T-helper 9 cell (primary cell): ENCODE data around the gene MRPL20.
A peak's percentile ranks its signal among the peaks of the same experiment; 100 is the strongest.
"Not testable (repeated sequence)": the region's sequence is repeated elsewhere in the genome, so short reads cannot be mapped to it uniquely, and the experiment has no call there.

Source experiments
- DNase-seq: peaks from one replicate; pipeline ENCODE4 v3.0.0-alpha.2; 2020

MRPL20 gene

GRCh38 chr1:1403653-1404052, 3.4 kb downstream of the MRPL20 start:
- DNase-seq: no peak

DNA sequence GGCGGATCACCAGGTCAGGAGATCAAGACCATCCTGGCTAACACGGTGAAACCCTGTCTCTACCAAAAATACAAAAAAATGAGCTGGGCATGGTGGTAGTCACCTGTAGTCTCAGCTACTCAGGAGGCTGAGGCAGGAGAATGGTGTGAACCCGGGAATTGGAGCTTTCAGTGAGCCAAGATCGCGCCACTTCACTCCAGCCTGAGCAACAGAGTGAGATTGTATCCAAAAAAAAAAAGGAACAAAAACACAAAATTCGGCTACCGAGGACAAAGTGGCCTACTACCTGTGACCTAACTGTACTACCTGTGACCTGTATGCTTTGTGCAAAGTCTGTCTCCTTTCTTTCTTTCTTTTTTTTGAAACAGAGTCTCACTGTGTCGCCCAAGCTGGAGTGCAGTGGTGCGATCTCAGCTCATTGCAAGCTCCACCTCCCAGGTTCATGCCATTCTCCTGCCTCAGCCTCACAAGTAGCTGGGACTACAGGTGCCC, 4.1 kb downstream of the MRPL20 start:
- DNase-seq: not testable (repeated sequence)

DNA sequence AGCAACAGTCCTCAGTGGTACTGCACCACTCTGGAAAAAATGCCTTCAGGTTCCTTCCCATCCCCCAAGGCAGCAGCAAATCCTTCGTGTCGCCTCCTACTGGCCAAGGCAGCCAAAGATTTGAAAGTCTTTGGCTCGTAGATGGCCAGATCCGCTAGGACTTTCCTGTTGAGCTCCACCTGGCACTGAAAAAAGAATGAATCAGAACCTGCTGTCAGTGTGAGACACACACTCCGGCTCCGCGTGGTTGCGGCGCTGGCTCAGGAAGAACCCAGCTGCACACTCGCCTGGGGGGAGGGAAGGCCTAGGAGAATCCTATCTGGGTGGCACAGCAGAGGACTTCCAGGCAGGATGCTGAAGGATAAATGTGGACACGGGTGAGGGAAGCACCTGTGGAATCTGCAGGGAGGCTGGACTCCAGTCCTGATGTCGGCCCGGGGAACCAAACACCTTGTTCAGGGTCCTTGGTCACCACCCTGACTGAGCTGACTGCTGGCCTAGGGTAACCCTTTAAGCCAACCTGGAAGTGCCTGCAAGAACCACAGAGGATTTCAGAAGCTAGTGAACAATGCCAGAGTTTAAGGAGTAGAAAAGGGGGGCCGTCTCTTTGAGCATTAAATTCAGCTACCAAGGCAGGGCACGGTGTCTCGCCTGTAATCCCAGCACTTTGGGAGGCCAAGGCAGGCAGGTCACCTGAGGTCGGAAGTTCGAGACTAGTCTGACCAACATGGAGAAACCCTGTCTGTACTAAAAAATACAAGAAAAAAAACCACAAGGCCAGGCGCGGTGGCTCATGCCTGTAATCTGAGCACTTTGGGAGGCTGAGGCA, 4.8 kb downstream of the MRPL20 start:
- no peak for DNase-seq

DNA sequence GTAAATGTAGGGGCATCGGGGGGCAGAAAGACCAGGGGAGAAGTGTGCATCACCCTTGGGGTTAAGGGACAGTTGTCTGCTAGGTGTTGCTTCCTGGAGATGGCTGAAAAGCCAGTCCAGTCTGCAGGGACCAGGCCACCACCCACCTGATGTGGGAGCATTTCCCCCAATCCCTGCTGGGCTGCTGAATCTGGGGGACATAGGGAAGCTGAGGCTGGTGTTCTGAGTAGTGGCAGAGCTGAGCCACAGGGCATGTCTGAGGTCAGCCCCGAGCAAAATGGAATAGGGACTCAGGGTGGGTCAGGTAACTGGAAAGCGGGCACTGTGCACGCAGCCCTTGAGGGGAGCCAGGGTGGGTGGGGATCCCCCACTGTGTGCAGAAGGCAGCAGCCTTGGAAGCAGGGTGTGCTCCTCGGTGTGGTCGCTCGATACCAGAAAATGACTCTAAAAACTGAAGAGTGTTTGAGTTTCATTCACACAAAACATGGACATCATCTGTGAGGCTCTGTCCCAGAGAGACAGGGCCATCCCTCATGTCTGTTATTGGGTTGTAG, 5.6 kb downstream of the MRPL20 start:
- no peak for DNase-seq

GRCh38 chr1:1400576-1401456, 6.3 kb downstream of the MRPL20 start:
- no peak for DNase-seq

DNA sequence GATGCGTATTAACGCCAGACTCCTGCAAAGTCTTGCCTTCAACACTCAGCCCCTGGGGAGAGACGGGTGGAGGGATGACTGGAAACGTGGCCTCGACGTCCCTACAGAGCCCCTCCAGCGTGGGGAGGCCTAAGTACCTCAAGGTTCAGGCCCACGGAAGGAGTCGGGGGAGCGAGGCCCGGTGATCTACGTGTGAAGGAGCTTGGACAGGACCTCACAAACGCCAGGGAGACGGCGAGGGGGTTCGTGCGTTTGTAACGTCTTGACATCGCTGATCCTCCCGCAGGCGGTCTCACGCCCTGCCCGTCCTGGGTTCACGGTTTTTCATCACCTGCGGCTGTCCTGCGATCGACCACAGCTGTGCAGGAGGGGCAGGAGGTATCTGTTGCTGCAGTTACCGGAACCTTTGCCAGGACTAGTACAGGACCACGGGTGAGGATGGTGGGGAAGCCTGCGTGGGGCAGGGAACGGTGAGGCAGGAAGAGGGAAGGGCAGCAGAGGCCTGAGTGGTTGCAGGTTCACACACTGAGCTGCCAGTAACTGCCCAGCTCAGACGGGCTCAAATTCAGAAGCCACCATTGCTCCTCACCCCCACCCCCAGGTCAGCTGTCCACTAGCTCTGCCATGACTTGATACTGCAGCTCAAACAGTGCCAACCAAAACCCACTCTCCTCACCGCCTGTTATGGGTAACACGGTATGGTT, 7.1 kb downstream of the MRPL20 start:
- no peak for DNase-seq

DNA sequence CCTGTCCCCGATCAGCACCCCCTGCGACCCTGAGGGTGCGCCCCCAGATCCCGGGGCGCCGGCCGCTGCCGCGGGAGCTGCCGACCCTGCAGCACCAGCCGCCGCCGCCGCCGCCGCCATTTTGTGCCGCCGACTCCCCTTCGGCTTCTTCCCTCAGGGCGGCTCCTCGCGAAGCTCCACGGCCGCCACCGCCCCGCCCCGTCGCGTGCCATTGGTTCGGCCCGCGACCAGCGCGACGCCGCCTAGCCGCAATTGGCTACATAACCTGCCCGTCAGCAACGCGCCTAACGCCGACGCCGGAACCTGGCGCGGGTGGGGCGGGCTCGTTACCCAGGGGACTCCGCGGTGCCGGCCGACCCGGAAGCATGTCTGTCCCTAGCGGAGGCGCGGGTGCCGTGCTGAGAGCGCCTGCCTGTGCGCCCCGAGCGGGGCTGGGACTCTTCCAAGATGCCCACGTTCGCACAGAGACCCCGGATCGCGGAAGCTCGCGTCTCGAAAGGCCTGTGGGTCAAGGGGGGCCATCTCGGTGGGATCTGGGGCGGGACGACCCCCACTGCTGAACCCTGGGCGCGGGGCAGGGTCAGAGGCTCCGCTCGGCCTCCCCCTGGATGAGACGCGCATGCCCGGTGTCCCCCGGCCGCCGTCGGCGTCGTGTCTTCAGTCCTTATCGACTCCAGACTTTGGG, 7.8 kb downstream of the MRPL20 start, which contains the start of gene CCNL2:
CCNL2 (minus strand) TSS at position 149 of the 685 bp plus-strand sequence; CDS start at position 120, 29 bp downstream.
- peak; percentile 99 for DNase-seq

- DNase-seq: no peak
Observed at GRCh38 chr1:1398677-1399186, 8.4 kb downstream of the MRPL20 start.

GRCh38 chr1:1397839-1398523, 9.1 kb downstream of the MRPL20 start:
- no peak for DNase-seq

DNA sequence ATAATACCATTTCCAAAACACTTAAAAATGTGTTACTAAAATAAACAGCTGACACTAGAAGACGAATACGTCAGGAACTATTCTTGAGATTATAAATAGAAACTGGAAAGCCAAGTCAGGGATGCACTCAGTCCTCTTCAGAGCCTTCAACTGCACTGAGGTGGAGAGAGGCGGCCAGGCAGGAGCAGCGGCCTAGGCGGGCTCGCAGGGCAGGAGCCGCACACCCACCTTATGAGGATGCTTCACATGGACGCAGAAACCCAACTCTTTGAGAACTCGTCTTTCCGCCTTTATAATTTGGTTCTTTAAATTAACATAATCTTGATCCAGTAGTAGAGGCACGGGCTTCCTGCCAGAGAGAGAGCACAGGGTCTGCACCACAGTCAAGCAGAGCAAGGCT, 11.9 kb downstream of the MRPL20 start:
- no peak for DNase-seq

DNA sequence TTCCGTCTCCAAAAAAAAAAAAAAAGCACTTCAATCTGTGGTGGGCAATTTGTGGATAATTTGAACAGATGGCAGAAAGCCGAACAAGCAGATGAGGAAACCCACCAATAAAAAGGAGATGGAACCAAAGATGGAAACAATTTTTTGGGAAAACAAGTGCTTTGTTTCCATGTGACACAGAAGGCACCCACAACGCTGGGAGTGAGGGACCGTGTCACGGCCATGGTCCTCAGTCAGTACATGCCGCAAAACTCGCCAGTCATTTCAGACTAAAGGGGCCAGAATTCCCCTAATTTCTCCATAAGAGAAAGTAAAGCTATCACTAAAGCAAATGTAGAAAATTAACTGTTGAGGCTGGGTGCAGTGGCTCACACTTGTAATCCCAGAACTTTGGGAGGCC, 13.0 kb downstream of the MRPL20 start:
- DNase-seq: no peak

- DNase-seq: no peak
Observed at GRCh38 chr1:1393428-1393827, 13.7 kb downstream of the MRPL20 start.

DNA sequence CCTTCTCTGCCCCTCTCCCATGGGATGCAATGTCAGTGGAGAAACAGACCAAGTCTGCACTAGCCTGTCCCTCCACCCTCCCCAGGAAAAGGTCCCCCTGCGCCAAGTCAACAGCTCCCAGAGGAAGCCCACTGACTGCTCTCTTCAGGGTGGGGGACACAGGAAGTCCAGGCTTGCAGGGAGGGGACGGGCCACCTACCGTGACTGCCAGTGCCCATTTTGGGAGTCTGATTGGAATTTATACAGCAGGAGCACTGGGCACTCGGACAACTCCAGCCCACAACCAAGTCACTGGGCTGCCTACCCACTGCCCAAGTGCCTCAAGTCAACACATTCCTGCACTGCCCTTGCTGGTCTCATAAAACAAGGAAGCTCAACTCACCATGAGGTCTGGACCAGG, 14.1 kb downstream of the MRPL20 start:
- no peak for DNase-seq

DNA sequence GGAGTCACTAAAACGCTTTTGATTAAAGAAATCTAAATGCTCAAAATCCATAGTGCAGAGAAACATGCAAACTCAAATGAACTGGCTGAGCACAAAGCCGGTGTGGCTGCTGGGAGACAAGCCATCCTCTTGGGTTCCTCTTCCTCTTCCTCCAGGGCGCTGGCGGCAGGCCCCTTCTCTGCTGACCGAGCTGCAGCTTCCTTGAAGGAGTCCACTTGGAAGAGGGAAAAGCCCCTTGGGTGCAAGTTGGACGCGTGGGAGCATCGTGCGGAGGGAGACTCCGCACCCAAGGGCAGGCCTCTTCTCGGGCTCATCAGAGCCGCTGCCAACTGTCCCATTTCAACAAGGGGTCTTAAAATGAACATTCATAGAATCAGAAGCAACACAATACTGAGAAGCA, 15.9 kb downstream of the MRPL20 start:
- no peak for DNase-seq

GRCh38 chr1:1390675-1391074, 16.4 kb downstream of the MRPL20 start:
- DNase-seq: no peak

GRCh38 chr1:1388078-1388472, 19.0 kb downstream of the MRPL20 start:
- no peak for DNase-seq

DNA sequence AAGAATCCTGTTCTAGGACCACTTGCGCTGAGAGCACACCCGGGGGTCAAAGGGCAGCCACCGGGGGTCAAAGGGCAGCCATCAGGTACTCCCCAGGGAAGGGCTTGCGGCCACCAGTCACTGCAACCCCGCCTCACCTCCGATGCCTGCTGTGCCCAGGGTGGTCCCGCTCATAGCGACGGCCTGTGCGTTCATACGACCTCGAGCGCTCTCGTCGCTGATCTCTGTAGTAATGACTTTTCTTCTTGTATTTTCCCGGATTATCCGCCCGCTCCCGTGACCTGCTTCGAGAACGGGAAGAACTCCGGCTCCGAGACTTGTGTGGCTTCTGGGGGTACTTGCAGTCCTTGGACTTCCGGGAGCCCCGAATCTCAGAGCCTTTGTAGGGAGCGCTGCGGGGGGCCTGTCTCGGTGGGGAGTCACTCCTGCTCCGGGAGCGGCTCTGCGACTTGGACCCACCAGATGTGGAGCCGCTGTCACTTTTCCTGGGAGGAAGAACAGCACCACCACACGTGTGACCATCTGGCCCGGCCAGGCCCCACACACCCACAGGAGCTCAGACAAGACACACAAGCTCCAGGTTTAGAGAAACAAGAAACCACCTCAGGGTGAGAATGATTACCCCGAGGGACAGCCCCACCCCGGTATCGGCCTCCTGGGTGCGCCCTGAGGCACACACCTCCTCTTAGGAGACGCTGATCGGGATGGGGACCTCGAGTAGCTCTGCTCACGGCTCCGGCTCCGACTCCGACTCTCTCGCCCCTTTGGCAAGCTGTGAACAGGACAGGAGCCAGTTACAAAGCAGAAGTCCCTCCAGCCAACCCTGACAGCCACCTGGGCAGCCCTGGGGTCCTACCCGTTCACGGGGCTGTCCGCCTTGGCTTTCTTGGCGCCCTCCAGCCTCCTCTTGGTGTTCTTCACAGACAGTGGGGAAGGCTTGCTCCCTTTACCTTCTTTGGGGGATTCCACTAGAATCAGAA, 19.7 kb downstream of the MRPL20 start:
- DNase-seq: no peak

- DNase-seq: no peak
Observed at GRCh38 chr1:1385931-1386330, 21.2 kb downstream of the MRPL20 start.

DNA sequence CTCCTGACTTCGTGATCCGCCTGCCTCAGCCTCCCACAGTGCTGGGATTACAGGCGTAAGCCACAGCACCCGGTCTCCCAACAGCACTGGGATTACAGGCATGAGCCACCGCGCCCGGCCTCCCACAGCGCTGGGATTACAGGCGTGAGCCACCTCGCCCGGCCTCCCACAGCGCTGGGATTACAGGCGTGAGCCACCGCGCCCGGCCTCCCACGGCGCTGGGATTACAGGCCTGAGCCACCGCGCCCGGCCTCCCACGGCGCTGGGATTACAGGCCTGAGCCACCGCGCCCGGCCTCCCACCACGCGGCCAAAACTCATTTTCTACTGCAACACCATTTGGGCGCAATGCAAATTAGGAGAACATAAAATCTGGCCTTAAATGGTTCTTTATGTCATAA, 21.8 kb downstream of the MRPL20 start:
- DNase-seq: not testable (repeated sequence)

DNA sequence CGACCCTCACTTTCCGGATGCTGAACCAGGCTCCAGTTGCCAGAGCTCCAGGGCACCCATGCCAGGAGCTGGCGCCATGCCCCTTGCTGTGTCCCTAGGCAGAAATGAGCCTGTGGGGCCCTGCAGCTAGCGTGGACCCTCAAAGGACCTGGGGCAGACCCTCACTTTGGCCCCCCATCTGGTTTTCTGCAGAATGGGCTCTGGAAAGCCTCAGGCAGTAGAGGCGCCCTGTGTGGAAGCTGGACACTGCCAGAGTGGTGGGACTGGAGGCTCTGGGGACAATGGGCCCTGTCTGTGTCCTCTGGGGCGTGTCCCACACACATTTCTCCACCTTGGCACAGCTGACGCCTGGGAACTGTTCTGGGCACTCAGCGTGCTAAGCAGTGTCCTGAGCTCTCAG, 25.8 kb downstream of the MRPL20 start:
- DNase-seq: no peak
